HG02798 (cell line): ENCODE measurements around the gene NHS.
A peak's percentile ranks its signal among the peaks of the same experiment; 100 is the strongest.

Source experiments
- ATAC-seq: cut with Tn5 transposase; IDR thresholded peaks from one replicate; pipeline ENCODE4 v1.9.1; 2021; ENCODE audit warnings: mild to moderate bottlenecking; ENCODE audit not compliant: unreplicated experiment, poor library complexity

Gene NHS

GRCh38 chrX:17703201-17703600 lies 328.2 kb downstream of the NHS start:
- ATAC-seq: no peak

- no peak for ATAC-seq
These were observed 330.2 kb downstream of the NHS start for GRCh38 chrX:17705211-17705610.

DNA sequence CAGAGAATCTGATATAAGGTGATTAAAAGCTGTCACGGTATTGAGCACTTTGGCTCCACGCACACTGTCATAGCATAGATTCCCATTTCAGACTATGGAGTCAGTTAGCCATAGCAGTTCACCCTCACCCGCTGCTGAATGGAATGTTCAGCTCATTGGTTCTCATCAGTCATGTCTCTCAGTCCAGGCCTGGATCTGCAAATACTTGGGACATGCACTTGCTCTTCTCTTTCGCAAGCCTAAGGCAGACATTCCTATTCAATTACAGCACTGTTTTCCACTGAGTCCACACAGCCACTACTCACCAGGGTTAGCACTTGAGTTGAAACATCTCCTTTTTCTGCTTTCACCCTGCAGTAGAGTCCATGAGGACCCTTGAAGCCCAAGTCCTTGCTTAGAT lies 331.7 kb downstream of the NHS start:
- ATAC-seq: no peak

DNA sequence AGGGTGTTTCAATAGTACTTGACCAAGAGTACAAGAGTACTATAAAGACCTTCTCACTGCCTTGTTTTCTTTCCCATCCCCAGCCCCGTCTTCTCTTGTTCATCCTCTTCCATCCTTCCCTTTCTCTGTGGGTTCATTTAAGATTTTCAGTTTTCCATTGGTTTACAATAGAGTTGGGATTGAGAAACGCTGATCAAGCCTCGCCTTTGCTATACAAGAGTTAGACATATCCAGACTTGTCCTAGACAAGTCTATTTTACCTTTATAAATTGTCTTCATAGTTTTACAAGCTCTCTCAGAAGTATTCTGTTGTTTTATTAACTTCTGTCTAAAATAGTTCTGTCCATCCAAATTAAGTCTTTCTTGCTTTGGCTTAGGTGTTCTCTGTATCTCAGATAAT lies 332.7 kb downstream of the NHS start:
- ATAC-seq: no peak

DNA sequence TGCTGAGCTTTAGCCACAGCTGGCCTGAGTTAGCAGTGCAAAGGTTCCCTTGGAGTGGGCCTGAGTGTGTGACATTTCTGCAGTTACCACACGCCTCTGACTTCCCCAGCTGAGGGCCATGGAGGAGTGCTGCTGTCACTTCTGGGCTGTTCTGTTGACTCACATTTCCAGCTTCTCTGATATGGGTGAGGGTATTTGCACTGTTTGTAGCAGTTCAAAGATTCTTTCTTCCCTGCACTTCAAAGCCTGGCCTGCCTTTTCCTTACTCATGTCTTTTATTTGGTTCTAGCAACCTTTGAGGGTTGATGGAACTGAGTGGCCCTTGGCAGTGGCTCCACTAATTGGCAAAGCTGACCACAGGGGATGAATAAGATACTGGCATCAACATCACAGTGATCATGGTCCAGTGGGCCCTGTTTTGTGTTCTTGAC lies 335.9 kb downstream of the NHS start:
- ATAC-seq: no peak

- no peak for ATAC-seq
These were observed 338.3 kb downstream of the NHS start for GRCh38 chrX:17713288-17713687.

GRCh38 chrX:17718649-17719165 lies 343.7 kb downstream of the NHS start:
- no peak for ATAC-seq

GRCh38 chrX:17719711-17720110 lies 344.7 kb downstream of the NHS start:
- no peak for ATAC-seq

DNA sequence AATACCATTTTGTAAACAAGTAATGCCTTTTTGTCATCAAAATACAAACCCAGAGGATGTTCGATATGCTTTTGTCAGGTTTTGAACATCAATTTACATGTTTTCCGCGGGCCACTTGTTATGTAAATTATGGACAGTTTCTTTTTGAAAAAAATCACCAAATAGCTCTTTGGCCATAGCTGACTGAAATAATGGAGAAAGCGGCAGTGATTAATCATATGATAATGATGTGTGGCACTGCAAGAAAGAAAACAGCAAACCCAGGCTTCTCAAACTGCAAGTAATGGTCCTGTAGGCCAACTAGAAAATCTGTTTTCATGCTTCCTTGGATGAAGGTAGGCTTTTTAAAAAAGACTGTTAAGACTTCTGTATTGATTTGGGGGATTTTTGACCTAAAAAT lies 346.7 kb downstream of the NHS start:
- ATAC-seq: no peak

DNA sequence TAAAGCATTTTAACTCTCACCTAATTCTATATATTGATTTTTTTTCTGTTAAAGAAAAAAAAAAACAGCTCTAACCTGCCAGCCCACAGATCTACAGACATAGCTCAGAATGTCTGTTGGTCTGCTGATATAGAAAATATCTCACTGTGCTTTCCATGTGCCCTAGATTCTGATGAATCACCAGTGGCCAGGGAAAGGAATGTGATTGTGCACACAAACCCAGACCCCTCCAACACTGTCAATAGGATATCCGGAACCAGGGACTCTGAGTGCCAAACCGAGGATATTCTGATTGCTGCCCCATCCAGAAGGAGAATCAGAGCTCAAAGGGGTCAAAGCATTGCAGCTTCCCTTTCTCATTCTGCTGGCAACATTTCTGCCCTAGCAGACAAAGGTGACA lies 350.2 kb downstream of the NHS start:
- ATAC-seq: no peak

- no peak for ATAC-seq
These were observed 357.3 kb downstream of the NHS start for GRCh38 chrX:17732138-17732783.

- no peak for ATAC-seq
These were observed 360.4 kb downstream of the NHS start for GRCh38 chrX:17735406-17735805.

DNA sequence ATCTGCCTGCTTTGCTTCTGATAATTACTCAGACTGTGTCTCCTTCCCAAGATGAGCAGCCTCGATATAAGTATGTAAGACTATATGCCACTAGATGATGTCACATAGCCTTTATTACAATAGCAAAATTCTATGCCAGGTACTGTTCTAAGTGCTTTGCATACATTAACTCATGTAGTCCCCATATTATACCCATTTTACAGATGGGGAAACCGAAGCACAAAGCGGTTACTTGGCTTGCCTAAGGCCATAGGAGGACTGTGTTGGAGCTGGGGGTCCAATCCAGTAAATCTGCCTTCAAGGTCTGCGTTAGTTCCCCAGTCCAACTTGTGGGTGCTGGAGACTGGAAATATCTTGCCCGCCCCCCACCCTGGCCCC lies 361.5 kb downstream of the NHS start:
- ATAC-seq: no peak

DNA sequence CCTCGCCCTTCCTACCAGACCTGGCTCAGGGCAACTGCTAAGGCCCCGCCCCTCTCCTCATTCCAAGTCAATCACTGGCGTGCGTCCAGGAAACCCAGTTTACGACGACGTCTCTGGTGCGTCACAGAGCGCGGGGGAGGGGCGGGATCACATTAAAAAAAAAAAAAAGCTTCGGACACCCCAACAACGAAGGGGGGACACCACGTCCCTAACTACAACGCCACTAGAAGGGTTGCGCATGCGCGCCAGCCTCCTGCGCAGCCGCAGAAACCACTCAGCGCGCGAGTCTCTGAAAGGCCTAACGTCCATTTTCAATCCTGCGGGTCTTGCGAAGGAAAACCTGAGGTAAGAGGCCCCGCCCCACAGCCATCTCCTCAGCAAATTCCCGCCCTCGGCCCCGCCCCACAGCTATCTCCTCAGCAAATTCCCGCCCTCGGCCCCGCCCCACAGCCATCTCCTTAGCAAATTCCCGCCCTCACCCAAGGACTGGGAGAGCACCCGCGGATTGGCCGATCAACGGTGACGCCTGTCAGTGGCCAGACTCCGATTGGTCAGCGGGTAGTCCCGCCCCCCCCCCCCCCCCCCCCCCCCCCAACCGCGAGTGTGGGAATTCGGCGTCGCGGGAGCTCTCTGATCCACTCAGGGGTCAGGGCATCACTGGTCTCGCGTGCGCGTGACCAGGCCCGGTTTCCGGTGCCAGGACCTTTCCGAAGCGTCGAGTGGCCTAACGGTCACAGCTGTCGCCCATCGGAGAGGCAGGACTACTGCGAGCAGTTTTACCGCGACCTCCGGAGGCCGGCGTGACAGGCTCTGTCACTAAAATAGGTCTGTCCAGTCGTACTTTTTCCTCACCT lies 362.1 kb downstream of the NHS start, which contains the start of gene SCML1:
TSS of gene SCML1 (plus strand) at position 638 of the 854 bp plus-strand sequence. CDS start 6,694 bp downstream, outside the sequence.
- ATAC-seq: peak; percentile 79

GRCh38 chrX:17737710-17737985 lies 362.6 kb downstream of the NHS start:
- ATAC-seq: peak; percentile 1

GRCh38 chrX:17737986-17738713 lies 363.1 kb downstream of the NHS start:
- no peak for ATAC-seq

DNA sequence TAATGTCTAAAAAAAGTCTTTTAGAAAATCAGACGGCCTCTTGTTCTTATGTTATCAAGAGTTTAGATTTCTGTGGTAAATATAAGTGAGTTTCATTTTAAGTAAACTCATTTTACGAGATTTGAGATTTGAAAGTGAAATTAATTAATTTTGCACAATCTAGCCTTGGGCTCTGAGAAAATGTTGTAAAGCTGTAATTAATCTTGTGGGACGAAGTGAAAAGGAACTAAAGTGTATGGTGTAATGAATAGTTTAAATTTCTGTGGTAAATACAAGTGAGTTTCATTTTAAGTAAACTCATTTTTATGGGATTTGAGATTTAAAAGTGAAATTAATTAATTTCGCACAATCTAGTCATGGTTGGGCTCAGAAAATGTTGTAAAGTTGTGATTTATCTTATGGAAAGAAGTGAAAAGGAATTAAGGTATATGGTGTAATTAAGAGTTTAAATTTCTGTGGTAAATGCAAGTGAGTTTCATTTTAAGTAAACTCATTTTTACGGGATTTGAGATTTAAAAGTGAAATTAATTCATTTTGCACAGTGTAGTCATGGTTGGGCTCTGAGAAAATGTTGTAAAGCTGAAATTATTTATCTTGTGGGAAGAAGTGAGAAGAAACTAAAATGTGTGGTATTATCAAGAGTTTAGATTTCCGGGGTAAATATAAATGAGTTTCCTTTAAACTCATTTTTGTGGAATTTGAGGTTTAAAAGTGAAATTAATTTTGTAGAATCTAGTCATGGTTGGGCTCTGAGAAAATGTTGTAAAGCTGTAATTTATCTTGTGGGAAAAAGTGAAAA lies 363.9 kb downstream of the NHS start:
- no peak for ATAC-seq

- no peak for ATAC-seq
These were observed 365.4 kb downstream of the NHS start for GRCh38 chrX:17740137-17741122.

- no peak for ATAC-seq
These were observed 366.1 kb downstream of the NHS start for GRCh38 chrX:17741123-17741511.
